ENCODE results near the gene KPNA1. TPM values are rescaled to one million over a fixed set of nuclear protein-coding genes. Genes with fewer than 3 reads are reported as not detected.

KPNA1 gene
- polyA plus RNA-seq, 3 donors = 18.0 to 41.2 (median 38.5) TPM

DNA sequence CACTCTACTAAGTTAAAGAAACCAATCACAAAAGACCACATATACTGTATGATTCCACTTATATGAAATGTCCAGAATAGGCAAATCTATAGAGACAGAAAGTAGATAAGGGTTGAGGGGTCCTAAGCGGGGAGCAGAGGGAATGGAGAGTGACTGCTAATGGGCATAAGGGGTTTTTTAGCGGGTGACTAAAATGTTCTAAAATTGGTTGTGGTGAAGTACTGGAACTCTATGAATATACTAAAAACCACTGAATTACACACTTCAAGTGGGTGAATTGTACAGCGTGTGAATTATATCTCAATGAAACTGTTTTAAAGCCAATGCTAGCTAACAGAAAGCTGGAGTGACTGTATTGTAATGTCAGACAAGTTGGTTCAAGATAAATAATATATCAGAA is 33.3 kb downstream of the KPNA1 start:
- Histone ChIP-seq H3K27ac (ENCODE audit: low read depth in 1 of 2, low read length in 2 of 2) (no peak overlapping the region), H3K4me1 (ENCODE audit: control insufficient read depth in 1 of 2, insufficient read depth in 2 of 2, low read length in 2 of 2) (no peaks in the 10 kb centered on the region), H4K20me1 (ENCODE audit: insufficient read depth, low read length) (peaks cover 84% of the 10 kb centered on the region), H3K9me3 (replicated peaks in 1 of 2; ENCODE audit: control insufficient read depth in 1 of 2, insufficient read depth in 1 of 2, low read length in 2 of 2) (no peaks in the 10 kb centered on the region), H3K9ac (ENCODE audit: insufficient read depth, low read length, poor library complexity, severe bottlenecking) (no peak overlapping the region), H3K4me2 (replicated peaks; ENCODE audit: extremely low read depth, low read length, poor library complexity, severe bottlenecking) (no peak overlapping the region), H2AFZ (ENCODE audit: insufficient read depth, low read depth, low read length, poor library complexity, severe bottlenecking) (no peak overlapping the region), H3K4me3 (replicated peaks in 1 of 3; ENCODE audit: low read depth in 2 of 3, low read length in 3 of 3) (no peak overlapping the region), H3K79me2 (ENCODE audit: insufficient read depth, low read length) (peaks cover 64% of the 10 kb centered on the region), H3K36me3 (replicated peaks in 1 of 2; ENCODE audit: control insufficient read depth in 1 of 2, insufficient read depth in 2 of 2, low read length in 2 of 2) (peaks cover 0 to 18% of the 10 kb centered on the region in 2 donors), H3K27me3 (ENCODE audit: control insufficient read depth in 2 of 2, insufficient read depth in 2 of 2, low read length in 2 of 2) (no peaks in the 10 kb centered on the region)
- H3K36me3 Mint-ChIP-seq = peaks cover 17 to 22% of the 10 kb centered on the region in 2 donors
- H3K4me1 Mint-ChIP-seq = peaks cover 5% of the 10 kb centered on the region
- peaks cover 0 to 2% (median 0%) of the 10 kb centered on the region in 7 donors for H3K9me3 Mint-ChIP-seq
- no peak for DNase-seq
- no CpG with 5 or more reads among the region's 3 CpGs for WGBS (ENCODE audit: insufficient coverage)
- H3K4me3 Mint-ChIP-seq = no peak overlapping the region
- TF ChIP-seq, protein P1, sequence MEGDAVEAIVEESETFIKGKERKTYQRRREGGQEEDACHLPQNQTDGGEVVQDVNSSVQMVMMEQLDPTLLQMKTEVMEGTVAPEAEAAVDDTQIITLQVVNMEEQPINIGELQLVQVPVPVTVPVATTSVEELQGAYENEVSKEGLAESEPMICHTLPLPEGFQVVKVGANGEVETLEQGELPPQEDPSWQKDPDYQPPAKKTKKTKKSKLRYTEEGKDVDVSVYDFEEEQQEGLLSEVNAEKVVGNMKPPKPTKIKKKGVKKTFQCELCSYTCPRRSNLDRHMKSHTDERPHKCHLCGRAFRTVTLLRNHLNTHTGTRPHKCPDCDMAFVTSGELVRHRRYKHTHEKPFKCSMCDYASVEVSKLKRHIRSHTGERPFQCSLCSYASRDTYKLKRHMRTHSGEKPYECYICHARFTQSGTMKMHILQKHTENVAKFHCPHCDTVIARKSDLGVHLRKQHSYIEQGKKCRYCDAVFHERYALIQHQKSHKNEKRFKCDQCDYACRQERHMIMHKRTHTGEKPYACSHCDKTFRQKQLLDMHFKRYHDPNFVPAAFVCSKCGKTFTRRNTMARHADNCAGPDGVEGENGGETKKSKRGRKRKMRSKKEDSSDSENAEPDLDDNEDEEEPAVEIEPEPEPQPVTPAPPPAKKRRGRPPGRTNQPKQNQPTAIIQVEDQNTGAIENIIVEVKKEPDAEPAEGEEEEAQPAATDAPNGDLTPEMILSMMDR (IDR thresholded peaks at IDR 0.05) = no peak
- H3K27me3 Mint-ChIP-seq (ENCODE audit: low read depth in 3 of 3) = no peaks in the 10 kb centered on the region
- H3K27ac Mint-ChIP-seq = peak overlapping the region in 1 of 7 donors; percentile 18
- intact Hi-C loops (cut with micrococcal nuclease) = no loop called here

DNA sequence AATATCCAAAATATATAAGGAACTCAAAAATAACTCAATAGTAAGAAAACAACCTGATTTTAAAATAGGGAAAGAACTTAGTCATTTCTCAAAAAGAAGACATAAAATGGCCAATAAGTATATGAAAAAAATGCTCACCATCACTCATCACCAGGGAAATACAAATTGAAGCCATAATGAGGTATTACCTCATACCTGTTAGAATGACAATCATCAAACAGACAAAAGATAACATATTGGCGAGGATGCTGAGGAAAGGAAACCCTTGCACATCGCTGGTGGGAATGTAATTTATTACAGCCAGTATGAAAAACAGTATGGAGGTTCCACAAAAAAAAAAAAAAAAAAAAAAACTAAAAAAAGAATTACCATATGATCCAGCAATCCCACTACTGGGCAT is 38.2 kb downstream of the KPNA1 start:
- no peak overlapping the region for H3K4me3 Mint-ChIP-seq
- no peak overlapping the region for H3K27ac Mint-ChIP-seq
- Histone ChIP-seq H3K36me3 (replicated peaks in 1 of 2; ENCODE audit: control insufficient read depth in 1 of 2, insufficient read depth in 2 of 2, low read length in 2 of 2) (no peaks in the 10 kb centered on the region), H3K27me3 (ENCODE audit: control insufficient read depth in 2 of 2, insufficient read depth in 2 of 2, low read length in 2 of 2) (no peaks in the 10 kb centered on the region), H3K9ac (ENCODE audit: insufficient read depth, low read length, poor library complexity, severe bottlenecking) (no peak overlapping the region), H4K20me1 (ENCODE audit: insufficient read depth, low read length) (peaks cover 96% of the 10 kb centered on the region), H3K27ac (ENCODE audit: low read depth in 1 of 2, low read length in 2 of 2) (no peak overlapping the region), H3K4me1 (ENCODE audit: control insufficient read depth in 1 of 2, insufficient read depth in 2 of 2, low read length in 2 of 2) (no peaks in the 10 kb centered on the region), H3K4me2 (replicated peaks; ENCODE audit: extremely low read depth, low read length, poor library complexity, severe bottlenecking) (no peak overlapping the region), H2AFZ (ENCODE audit: insufficient read depth, low read depth, low read length, poor library complexity, severe bottlenecking) (no peak overlapping the region), H3K79me2 (ENCODE audit: insufficient read depth, low read length) (peaks cover 96% of the 10 kb centered on the region), H3K4me3 (replicated peaks in 1 of 3; ENCODE audit: low read depth in 2 of 3, low read length in 3 of 3) (no peak overlapping the region), H3K9me3 (replicated peaks in 1 of 2; ENCODE audit: control insufficient read depth in 1 of 2, insufficient read depth in 1 of 2, low read length in 2 of 2) (no peaks in the 10 kb centered on the region)
- intact Hi-C loops (cut with micrococcal nuclease) = no loop called here
- H3K9me3 Mint-ChIP-seq = peaks cover 0 to 2% (median 0%) of the 10 kb centered on the region in 7 donors
- H3K27me3 Mint-ChIP-seq (ENCODE audit: low read depth in 3 of 3) = no peaks in the 10 kb centered on the region
- DNase-seq = no peak
- no CpG with 5 or more reads among the region's 2 CpGs for WGBS (ENCODE audit: insufficient coverage)
- H3K4me1 Mint-ChIP-seq = peaks cover 12% of the 10 kb centered on the region
- peaks cover 6 to 15% of the 10 kb centered on the region in 2 donors for H3K36me3 Mint-ChIP-seq
- TF ChIP-seq, protein P1 (IDR thresholded peaks at IDR 0.05) = no peak
